GM19328 (cell line): ENCODE results near the gene NEK1.
A peak's percentile ranks its signal among the peaks of the same experiment; 100 is the strongest.
"Not testable (repeated sequence)": the region's sequence is repeated elsewhere in the genome, so short reads cannot be mapped to it uniquely, and the experiment has no call there.

Experiments used
- ATAC-seq: cut with Tn5 transposase; IDR thresholded peaks from one replicate; pipeline ENCODE4 v1.9.1; 2021; ENCODE audit warnings: mild to moderate bottlenecking, moderate library complexity; ENCODE audit not compliant: unreplicated experiment

NEK1 gene

DNA sequence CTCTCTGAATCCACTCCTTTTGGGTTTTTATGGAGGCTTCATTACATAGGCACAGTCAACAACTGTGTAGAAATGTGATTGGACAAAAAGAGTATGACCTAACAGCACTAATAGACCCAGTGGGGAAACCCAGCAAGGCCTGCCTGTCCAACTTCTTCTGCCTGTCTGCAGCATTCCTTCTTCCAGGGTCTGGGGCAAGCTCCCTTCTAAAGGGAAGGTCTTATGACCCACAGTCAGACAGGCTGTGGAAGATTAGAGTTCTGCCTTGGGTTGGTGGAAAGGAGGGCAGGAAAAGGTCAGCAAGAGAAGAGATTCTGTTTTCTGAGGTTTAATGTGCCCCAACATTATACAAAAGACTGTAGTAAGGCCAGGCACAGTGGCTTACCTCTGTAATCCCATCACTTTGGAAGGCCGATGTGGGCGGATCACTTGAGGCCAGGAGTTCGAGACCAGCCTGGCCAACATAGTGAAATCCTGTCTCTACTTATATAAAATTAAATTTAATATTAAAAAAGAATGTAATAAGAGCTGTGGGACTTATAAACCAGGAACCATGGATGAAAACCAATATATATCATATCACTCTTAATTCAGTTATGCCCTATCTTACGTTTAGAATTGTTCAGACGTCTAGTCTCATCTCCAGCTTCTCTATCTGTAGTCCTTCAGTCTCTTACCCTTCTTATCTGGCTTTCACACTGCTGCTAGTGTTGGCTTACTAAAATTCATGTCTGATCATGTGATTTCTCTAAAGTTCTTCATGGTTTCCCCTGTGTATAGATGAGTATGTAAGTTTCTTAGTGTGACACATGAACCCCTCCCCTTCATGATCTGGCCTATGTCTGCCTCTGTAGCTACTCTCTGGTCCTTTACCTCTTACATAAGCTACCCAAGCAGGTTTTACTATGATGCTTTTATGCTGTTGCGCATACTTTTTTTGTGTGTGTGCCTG is 14.2 kb upstream of the NEK1 start:
- ATAC-seq = no peak

DNA sequence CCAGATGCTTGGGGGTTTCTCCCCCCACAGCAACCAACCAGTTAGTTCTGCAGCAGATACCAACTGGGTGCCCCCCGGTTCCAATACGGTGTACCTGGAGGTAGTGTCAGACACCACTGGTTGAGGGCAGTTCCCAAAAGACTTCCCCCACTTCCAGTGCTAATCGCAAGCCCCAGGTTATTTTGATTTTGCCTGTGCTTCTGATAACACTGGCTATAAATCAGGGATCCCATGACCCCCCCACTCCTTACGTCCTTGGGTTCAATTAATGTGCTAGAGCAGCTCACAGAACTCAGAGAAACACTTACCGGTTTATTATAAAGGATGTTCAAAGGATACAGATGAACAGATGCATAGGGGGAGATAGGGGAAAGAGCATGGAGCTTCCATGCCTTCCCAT is 13.5 kb upstream of the NEK1 start:
- ATAC-seq = no peak

- ATAC-seq = not testable (repeated sequence)
Measured at GRCh38 chr4:169624012-169624411, 11.6 kb upstream of the NEK1 start.

DNA sequence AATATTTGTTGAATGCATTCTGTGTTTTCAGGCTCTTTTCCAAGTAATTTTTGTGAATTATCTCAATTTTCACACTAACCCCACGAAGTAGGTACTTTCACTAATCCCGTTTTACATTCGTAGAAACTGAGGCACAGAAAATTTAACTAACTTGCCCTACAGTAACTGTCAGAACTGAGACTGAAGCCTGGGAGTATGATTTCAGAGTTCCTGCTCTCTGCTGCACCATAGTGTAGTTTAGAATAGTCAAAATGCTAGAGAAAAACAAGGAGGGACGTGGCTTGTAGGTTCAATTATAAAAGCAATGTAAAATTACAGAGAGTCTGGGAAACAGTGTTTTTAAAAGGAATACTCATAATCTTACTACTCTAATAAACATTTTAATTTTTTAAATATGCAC is 10.2 kb upstream of the NEK1 start:
- no peak for ATAC-seq

GRCh38 chr4:169621731-169622492 is 9.5 kb upstream of the NEK1 start:
- no peak for ATAC-seq

DNA sequence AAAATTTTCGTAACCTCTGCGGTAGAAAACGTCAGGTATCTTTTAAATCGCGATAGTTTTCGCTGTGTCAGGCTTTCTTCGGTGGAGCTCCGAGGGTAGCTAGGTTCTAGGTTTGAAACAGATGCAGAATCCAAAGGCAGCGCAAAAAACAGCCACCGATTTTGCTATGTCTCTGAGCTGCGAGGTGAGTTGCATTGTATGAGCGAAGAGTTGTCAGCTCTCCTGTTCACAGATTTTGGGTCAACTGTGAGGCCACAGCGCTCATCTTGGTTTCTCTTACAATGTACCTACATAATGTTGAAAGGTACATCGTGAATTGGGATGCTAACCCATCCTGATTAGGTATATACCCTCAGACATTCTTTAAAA is 8.5 kb upstream of the NEK1 start:
- no peak for ATAC-seq

- peak; percentile 95 for ATAC-seq
Measured at GRCh38 chr4:169619958-169620879, 7.8 kb upstream of the NEK1 start, which contains the start of gene CLCN3. Gene CLCN3, plus strand, starts transcription at chr4:169620578. Its CDS starts 15,351 bp downstream, at chr4:169635929.

GRCh38 chr4:169619518-169619957 is 7.2 kb upstream of the NEK1 start:
- ATAC-seq = peak; percentile 40

GRCh38 chr4:169618986-169619385 is 6.6 kb upstream of the NEK1 start:
- no peak for ATAC-seq

DNA sequence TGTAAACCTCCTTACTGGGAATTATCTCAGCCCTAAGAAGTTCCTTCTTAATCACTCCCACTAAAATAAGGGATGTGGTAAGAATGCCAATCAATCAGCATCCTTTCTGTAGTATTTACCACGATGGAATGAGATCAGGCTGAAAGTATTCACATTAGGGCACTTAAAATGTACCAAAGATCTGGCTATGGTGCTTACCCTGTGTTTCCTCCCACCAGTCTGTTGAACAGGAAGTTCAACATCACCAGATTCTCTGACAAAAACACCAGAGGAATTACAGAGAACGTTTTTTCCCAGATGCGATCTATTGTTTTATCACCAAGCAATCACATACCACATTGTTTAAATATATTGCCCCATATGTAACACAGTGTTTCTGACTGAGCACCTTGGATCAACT is 5.9 kb upstream of the NEK1 start:
- ATAC-seq = no peak

DNA sequence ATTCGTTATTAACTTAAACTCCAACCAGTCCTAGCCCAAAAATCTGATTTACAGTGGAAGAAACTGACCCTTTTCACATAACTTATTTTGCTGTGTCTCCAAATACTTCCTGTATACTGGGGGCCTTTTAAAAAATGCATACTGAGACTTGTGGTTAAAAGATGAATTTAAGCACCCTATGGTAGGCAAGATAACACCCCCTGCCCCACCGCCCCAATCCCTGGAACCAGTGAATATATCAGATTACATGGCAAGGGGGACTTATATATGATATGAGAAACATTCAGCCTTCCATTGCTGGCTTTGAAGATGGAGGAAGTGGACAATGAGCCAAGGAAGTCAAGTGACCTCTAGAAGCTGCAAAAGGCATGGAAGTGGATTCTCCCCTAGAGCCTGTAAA is 4.9 kb upstream of the NEK1 start:
- no peak for ATAC-seq

- no peak for ATAC-seq
Measured at GRCh38 chr4:169616846-169617245, 4.5 kb upstream of the NEK1 start.

- no peak for ATAC-seq
Measured at GRCh38 chr4:169615467-169616106, 3.2 kb upstream of the NEK1 start.

GRCh38 chr4:169612871-169613859 is 782 bp upstream of the NEK1 start:
- peak; percentile 28 for ATAC-seq

DNA sequence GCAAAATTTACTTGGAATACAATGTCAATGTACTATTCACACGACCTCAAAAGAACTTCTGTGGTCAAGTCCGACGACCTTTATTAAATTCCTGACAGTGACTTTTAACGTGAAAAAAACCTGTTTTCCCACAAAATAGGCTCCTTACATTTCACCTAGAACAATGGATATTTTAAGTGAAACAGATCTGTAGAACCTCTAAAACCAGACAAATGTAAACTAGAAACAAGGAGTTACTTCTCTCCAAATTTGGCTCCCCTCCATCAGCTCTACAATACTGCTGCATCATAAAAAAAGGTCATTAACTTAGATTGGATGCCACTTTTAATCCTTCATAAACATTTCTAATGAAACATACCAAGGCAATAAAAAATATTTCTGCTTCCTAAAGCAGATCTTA is 1.2 kb downstream of the NEK1 start:
- no peak for ATAC-seq

DNA sequence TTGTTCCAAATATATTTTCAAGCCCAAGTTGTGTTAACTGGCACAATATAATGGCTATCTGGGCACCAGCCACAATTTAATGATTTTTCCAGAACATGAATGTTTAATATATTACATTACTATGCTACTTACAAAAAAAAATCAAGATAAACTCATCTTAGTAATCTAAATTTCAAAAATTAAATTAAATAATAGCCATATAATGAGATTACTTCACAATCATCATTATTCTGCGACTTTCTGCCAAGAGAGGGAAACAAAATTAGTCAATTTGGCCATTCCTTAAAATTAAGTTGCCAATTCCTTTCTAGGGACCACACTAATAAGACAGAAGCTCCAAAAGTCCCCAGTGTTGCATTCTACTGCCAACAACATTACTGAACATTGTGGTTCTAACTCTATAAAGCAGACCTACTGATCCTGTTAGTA is 7.5 kb downstream of the NEK1 start:
- no peak for ATAC-seq

GRCh38 chr4:169604131-169604900 is 8.1 kb downstream of the NEK1 start:
- peak; percentile 63 for ATAC-seq

GRCh38 chr4:169603312-169603711 is 9.1 kb downstream of the NEK1 start:
- ATAC-seq = no peak
